CD4-positive, alpha-beta T cell treated with Interferon gamma for 1 hour (primary cell): ENCODE data around the gene PDIA5.
A peak's percentile ranks its signal among the peaks of the same experiment; 100 is the strongest.
"Not testable (repeated sequence)": the region's sequence is repeated elsewhere in the genome, so short reads cannot be mapped to it uniquely, and the experiment has no call there.

Source experiments
- DNase-seq: peaks from one replicate; pipeline ENCODE4 v3.0.0-alpha.2; 2020

PDIA5 gene

DNA sequence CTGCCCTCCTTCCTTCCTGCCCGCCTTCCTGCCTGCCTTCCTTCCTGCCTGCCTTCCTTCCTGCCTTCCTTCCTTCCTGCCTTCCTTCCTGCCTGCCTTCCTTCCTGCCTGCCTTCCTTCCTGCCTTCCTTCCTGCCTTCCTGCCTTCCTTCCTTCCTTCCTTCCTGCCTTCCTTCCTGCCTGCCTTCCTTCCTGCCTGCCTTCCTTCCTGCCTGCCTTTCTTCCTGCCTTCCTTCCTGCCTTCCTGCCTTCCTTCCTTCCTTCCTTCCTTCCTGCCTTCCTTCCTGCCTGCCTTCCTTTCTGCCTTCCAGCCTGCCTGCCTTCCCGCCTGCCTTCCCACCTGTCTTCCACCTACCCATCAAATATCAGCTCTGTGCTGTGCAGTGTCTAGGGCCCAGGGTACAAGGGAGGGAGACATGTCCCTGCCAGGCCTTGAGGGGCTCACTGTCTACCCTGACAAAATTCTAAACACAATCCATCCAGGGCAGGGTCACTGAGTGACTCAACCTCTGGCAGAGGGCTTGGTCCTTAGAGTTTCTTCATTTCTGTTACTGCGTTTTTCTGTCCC, 85.1 kb downstream of the PDIA5 start:
- not testable (repeated sequence) for DNase-seq

DNA sequence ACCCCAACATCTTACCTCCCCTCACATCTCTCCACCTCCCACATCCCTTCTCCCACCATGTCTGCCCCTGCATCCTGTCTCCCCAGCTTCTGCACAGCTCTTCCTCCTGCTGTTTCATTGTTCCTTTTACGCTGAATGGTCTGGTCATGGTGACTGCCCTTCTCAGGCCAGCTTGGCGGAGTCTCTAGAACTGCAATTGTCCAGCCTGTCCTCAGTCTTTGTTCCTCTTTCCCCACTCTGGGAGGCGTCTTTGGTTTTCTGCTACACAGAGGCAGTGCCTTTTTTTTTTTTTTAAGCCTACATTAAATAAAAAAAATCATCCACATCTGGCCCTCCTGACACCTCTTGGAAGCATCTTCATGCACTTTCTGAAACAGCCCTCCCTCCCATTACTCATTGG, 85.9 kb downstream of the PDIA5 start:
- peak; percentile 21 for DNase-seq

DNA sequence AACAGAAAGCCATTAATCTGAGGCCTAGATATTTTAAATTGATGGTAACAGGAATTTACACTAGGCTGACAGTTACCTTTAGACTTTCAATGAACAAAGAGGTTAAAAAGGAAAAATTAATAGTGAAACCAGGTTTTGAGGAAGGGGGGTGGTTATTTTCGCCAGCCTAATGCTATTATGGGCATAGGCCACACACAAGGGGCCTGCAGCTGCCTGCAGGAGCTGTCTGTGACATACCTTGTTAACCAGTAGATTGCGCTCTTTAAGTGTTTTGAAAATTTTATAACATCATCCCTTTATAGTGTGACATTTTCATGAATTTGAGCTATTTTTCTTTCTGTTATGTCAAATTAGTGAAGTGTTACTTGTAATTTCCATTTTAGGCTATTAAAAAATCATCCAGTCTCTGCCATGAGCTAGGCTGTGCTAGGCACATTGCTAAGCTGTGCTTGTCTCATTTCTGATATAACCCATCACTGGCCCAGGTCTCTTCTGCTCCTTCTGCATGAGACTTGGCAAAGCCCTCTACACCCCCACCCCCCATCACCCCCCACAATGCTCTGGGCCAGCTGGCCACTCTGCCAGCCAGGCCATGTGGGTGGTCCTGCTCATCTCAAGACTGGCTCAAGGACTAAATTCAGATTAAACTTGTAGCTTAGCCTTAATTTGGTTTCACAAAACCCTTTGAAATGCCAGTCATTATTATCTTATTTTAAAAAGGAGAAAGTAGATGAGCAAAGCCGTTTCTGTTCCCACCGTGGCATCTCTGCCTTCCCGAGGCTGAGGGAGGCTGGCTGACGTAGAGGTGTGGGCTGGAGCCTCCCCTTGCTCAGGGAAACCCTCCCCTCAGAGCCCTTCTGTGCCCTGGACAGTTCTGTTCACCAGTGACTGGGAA, 86.5 kb downstream of the PDIA5 start:
- DNase-seq, result no peak

DNA sequence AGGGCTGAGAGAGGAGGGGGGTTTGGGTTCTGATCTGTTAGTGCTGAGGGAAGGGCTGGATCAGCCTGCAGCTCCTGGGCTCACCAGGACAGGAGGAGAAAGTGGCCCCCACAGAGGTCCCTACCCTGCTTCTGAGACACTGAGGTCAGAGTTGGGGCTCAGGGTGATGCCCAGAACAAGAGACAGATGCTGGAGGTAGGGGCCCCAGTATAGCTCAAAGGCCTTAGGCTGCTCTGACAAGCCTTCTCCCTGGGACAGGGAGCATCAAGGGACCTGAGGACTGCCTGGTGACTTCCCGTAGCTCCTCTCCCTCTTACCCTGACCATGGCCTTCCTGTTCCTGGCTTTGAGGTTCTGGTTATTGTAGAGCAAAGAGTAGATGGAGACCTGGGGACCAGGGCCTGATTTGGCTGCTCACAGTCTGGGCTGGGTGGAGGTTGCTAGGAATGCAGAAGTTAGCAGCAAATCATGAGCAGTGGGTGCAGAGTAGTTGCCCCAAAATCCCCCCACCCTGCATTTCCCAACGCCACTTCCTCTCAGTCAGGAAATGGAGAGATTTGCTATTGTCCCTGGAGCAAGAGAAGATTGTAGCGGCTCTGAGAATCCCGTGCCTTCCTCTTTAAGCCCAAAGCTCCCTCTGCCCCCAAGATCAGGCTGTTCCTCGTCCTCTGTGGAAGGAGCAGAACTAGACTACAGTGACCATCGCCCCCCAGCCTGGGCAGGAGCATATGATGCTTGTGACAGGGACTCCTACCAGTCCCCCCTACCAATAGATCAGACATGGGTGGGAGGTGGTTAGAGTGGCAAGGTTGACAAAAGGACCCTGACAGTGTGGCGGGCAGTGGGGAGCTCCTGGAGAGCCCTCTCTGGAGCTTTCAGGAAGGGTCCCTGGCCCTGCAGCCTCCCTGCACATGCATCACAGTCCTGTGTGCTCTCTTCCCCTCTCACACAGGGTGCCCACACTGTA, 87.5 kb downstream of the PDIA5 start:
- DNase-seq, result peak; percentile 2

DNA sequence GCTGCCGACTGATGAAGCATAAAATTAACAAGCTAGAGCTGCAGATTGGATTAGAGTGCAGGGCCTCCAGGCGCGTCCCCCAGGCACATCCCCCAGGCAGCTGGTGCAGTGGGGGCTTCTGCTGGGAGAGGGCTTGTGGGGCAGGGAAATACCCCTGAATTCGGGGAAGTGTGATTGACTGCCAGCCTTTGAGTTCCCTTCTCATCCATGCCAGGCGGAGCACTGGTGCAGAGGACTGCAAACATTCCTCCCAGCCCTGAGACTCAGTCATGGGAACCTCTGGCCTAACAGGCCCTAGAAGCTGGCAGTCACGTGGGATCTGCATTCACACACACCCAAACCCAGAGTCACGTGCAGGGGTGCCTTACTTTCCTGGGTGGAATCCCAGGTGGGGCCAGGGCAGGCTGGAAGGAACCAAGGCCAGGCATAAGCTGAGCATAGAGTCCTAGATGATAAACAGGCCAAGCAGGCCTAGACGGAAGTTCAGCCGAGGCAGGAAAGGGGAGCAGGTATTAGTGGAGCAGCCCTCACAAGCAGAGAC, 88.7 kb downstream of the PDIA5 start:
- no peak for DNase-seq

DNA sequence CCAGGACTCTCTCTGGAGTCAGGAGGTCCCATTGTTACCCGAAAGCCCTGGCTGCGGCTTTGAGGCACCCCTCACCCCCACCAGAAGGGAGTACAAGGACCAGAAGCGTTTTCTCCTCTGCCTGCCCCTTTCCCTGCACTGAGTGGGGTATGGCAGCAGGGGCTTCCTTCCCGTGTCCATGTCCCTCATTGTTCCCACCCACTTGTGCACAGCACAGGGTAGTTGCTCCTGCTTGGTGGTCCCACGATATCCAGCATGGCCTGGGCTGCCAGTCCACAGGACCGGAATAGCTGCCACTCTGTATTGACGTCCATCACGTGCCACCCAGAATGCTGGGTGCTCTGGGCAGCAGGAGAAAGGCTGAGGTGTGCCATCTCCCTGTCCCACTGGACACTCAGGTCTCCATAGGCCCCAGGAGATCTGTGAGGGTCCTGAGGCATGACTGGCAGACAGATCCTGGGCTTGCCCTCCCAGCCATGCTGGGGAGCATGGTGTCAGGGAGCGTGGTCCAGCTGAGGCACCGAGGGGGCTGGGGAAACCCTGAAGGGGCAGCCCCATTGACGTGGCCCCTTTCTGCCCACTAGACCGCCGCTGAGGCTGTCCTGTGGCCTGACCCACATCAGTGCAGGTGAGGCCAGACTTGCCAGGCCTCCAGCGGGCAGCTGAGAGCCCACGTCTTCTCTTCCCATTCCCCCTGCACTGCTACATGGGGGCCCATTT, 89.6 kb downstream of the PDIA5 start:
- DNase-seq, result no peak

DNA sequence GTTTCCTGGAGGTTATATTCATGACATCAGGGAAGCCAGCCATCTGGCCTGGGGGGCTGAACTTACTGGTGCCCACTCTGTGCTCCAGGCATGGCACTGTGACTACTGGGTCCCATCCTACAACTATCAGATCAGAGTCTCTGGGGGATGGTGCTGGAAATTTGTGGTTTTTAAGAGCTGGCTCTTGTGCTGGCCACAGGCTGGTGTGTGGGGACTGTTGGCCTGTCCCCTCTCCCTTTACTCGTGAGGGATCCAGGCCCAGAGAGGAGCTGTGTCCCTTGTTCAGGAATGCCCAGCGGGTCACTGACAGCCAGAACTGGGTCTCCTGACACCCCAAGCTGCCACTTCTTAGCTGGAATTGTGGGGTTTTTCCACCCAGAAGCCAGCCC, 90.4 kb downstream of the PDIA5 start:
- no peak for DNase-seq

DNA sequence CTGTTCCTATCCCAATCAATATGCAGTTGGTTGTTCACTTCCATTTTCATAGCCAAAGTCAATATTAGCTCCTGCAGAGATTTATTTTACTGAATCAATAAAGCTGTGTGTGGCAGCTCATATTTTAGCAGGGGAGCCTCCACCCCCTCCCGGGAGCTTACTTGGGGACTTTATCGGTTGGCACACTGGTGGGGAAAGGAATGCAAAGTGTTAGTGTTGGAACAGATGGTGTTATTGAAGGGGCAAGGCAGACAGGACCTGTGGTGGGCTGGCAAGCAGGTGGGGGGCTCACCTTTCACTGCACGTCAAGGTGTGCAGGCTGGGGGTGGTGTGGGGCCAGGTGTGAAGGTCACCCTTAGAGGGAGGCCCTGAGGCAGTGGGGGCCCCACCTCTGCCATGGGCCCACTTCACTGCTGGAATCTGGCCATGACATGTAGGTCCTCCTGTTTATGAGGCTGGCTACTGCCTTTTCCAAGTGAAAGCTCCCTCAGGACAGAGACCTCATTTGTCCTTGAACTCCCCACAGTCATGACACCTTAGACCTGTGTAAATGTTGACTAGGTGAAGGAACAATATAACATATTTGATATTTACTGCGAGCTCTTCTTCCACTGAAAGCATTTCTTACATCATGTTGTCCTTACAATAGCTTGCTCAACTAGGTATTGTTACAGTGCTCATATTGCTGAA, 90.9 kb downstream of the PDIA5 start:
- DNase-seq, result no peak

DNA sequence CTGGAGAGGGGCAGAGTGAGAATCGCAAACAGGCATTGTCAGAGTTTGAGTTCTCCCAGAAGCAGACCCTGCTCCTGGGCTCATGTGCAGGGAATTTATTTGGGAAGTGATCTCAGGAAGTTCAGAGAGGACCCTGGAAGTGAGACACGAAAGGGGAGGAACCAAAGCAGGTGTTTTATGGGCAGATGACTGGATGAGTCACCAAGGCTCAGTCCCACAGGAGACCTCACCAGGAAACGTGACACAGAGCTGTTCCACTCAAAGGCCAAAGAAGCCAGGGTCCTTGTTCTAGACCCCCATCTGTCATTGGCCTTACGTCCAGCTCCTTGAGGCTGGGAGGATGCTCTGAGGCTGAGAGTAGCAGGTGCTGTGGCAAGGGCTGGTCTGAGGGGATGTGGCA, 91.5 kb downstream of the PDIA5 start:
- no peak for DNase-seq

DNA sequence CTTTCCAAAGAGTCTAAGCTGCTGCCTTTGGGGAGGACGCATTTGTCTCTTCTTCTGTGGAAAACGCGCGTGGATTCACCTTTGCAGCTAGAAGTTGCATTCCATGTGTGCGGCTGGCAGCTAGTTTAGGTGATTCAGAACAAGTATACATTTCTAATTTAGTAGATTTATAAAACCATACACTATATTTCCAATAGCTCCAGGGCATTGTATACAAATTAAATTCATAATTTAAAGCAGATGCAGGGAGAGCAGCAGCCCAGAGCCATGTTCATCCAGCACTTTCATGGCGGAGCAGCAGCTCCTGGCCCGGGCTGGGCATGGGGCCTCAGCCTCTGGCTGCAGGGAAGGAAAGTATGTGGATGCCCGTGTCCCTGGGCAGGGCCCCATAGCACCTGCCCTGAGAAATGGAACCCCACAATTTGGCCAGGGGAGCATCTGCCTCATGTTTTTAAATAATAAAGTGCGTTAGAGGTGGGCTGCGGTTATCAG, 92.1 kb downstream of the PDIA5 start:
- no peak for DNase-seq

DNA sequence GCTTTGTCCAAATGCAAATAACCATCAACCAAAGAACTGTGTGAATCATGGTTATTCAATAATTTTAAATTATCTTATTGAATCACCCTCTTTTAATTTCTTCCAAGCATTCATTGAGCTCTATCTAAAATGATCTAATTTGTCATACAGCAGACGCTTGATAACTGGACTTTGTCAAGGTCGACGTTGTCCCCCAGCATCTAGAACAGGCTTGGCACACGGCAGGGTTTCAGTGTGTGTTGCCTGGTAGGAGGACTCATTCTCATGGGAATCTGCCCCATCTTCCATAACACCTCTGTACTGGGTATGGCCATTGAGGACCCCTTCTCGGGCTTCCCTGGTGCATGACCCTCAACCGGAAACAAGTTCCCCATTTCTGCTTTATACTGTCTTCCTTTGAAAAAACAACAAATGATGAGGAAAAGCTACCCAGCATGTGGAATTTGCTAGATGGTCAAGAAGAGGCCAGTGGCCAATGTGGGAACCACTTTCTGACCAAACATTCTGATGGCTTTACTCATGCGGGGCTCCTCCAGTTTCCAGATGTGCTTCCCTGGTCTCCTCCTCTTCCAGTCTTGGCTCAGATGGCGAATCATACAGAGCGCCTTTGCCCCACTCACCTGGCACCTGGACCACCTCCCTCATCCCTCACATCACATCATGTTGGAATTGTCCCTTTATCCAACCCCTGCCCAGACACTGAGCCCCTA, 93.3 kb downstream of the PDIA5 start:
- no peak for DNase-seq

DNA sequence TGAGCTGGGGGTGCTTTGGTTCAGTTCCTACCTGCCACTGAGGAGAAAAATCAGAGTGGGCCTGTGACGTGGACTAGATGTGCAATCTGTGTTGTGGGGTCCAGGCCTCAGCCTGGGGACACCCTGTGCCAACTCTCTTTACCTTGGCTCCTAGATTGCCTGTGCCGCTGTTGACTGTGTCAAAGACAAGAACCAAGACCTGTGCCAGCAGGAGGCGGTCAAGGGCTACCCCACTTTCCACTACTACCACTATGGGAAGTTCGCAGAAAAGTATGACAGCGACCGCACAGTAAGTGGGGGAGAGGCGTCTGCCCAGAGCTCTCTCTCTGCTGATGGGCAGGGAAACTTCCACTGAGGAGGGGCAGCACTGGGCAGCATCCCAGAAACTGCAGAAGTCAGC, 94.3 kb downstream of the PDIA5 start:
- DNase-seq, result no peak

DNA sequence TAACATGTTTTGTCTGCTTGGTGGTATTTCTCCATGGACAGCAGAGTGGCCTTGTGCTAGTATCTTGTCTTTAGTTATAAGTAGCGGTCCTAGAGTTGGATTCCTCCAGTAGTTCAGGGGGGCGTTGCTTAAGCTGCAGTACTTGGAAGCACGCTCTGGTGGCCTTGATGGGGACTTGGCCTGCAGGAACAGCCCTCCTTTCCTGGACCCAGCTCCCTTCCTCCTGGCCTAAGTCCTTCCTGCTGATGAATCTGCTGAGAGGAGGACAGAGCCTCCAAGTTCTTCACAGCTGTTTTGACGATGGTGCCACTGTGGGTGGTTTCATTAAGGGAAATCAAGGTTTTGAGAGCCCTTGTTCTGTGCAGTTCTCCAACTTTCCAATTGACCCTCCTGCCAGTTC, 96.3 kb downstream of the PDIA5 start:
- DNase-seq, result no peak

DNA sequence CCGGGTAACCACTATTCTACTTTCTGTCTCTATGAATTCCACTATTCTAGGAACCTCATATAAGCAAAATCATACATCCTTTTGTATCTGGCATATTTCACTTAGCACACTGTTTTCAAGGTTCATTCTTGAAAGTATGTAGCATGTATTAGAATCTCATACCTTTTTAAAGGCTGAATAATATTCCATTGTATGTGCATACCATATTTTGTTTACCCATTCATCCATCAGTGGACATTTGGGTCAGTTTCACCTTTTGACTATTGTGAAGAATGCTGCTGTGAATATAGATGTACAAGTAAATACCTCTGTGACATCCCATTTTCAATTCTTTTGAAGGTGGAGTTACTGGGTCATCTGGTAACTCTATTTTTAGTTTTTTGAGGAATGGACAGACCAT, 98.3 kb downstream of the PDIA5 start:
- no peak for DNase-seq

DNA sequence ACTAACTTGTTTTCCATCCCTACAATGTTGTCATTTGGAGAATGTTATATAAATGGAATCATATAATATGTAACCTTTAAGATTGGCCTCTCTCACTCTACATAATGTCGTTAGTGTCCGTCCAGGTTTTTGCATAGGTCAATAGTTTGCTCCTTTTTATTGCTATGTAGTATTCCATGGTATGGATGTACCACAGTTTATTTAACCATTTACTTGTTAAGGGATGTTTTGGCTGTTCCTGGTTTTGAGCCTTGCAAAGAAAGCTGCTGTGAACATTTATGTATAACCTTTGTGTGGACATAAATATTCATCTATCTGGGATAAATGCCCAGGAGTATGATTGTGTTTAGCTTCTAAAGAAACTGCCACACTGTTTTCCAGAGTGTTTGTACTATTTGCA, 100.9 kb downstream of the PDIA5 start:
- DNase-seq, result no peak

DNA sequence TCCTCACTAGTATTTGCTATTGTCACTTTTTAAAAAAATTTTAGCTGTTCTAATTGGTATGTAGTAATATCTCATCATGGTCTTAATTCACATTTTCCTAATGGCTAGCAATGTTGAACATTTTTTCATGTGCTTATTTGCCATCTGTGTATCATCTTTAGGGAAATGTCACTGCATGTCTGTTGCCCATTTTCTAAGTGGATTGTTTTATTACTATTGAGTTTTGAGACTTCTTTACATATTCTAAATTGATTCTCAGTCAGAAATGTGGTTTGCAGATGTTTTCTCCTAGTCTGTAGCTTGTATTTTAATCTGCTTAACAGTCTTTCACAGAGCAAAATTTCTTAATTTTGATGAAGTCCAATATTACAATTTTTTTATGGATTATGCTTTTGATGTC, 101.3 kb downstream of the PDIA5 start:
- no peak for DNase-seq

DNA sequence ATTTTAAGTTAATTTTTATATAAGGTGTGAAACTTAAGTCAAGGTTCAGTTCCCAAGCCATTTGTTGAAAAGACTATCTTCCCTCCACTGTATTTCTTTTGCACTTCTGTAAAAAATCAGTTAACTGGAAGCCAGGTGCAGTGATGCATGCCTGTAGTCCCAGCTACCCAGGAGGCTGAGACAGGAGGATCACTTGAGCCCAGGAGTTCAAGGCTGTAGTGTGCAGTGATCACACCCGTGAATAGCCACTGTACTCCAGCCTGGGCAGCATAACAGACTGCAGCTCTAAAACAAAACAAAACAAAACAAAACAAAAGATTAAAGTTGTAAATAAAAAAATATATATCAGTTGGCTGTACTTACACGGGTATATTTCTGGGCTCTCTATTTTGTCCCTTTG, 101.8 kb downstream of the PDIA5 start:
- no peak for DNase-seq

DNA sequence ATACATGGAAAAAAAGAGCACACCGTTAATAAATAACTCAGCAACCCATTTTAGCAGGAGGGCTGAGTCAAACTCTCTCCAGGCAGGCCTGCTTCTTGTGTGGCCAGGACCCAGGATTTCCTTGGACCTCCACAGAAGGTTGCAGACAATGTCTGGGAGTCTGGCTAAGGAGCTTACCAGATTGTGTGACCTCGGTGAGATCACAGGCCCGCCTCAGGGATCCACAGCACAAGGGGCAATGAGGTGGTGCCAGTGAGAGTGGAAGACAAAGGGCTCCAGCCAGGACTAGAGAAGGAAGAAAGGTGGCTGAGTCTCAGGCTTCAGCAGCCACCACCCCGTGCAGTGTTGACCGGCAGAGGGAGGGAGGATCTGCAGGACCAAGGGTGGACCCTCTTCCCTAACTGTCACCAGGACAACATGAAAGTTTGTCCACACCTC, 102.7 kb downstream of the PDIA5 start:
- DNase-seq, result no peak

DNA sequence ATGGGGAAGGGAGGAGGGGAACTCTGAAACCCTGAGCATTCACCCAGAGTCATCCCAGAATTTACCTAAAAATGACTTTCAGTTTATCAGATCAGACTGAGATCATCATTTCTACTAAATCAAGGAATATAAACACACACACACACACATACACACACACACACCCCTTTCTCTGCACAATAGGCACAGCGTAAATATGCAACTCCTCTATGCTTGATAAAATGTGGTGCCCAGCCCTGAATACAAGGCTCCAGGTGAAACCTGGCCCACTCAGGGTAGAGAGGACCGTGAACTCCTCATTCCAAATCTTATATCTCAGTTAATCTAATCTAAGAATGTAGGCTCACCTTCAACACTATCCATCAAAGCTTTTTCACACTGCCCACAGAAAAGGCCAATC, 103.1 kb downstream of the PDIA5 start:
- no peak for DNase-seq

DNA sequence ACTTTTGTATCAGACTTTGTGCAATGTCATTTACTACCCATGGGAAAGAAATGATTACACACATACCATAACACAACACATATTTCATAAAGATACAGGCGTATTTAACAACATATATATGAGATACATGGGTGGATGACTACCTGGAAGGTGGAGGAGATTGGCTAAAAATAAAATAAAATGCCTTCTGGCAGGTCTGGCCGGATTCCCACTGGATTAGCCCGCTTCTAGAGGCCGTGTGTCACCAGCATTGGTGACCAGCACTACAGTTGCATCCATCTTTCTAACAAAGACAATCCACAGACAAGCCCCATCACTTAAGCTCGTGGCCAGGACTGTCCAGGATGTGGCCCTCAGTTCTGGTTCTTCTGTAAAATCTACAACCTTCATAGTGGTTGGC, 114.0 kb downstream of the PDIA5 start:
- DNase-seq, result no peak

DNA sequence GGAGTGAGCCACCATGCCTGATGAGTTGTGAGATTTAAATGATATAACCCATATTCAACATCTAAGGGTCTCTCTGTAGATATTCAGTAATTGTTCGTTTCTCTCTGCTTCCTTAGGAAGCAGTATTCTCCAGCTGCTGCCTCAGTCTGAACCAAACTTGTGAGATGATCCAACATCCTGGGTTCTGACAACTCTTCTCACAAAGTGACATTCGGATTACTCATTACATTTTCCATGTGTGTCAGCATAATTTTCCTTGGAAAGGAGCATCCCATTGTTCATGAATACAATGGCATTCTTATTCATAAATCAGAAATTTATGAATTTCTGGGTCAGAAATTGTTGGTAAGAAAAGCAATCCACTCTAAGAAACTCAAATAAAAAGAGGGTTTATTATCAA, 119.9 kb downstream of the PDIA5 start:
- DNase-seq, result no peak
